ENCODE measurements around the gene FRMD4A. TPM values are rescaled to one million over a fixed set of nuclear protein-coding genes. Genes with fewer than 3 reads are reported as not detected.
A peak's percentile ranks its signal among the peaks of the same experiment; 100 is the strongest.

Gene FRMD4A
- total and polyA plus RNA-seq, 2 of the 4 experiments (the other 2 are of a cell fraction) = 30.3 to 68.8 TPM

- ChIA-PET CTCF (interaction anchor here (0.7 kb wide), 1 partner anchor 12 kb away, joined by 4 read pairs; no protein-coding TSS in a partner anchor), POLR2A (ENCODE audit: unreplicated experiment) (no interaction called here)
- Histone ChIP-seq H3K18ac (ENCODE audit: low read depth, low read length) (no peak overlapping the region), H3K79me1 (ENCODE audit: low read depth in 1 of 2, low read length in 2 of 2) (peaks cover 31 to 95% of the 10 kb centered on the region in 2 experiments), H4K8ac (ENCODE audit: low read depth in 2 of 2, low read length in 2 of 2) (no peak overlapping the region), H4K91ac (ENCODE audit: insufficient read depth, low read depth, low read length) (no peak overlapping the region), H3K14ac (replicated peaks; ENCODE audit: low read depth, low read length) (no peak overlapping the region; the same call in 1 of the 2 replicates), H3K27me3 (ENCODE audit: control insufficient read depth, insufficient read depth, low read length) (no peaks in the 10 kb centered on the region), H2BK120ac (ENCODE audit: low read depth, low read length) (no peak overlapping the region), H4K20me1 (ENCODE audit: insufficient read depth, low read length) (peaks cover 12% of the 10 kb centered on the region; the same call in 1 of the 2 replicates), H3K23ac (ENCODE audit: low read depth, low read length) (0 out of 2 replicates have a peak overlapping the region, but pooled peaks have one; percentile 13), H3K9me1 (ENCODE audit: insufficient read depth, low read length) (peaks cover 23% of the 10 kb centered on the region), H2AK9ac (replicated peaks; ENCODE audit: low read depth, low read length, poor library complexity) (no peak overlapping the region), H3K4me2 (ENCODE audit: low read depth, low read length) (no peak overlapping the region), H3K4me1 (ENCODE audit: control insufficient read depth, insufficient read depth, low read length) (peaks cover 21% of the 10 kb centered on the region), H3K9me3 (ENCODE audit: control insufficient read depth, insufficient read depth, low read length) (no peaks in the 10 kb centered on the region), H3K36me3 (ENCODE audit: control insufficient read depth, insufficient read depth, low read length) (peaks cover 29% of the 10 kb centered on the region), H2BK15ac (ENCODE audit: low read depth, low read length) (no peak overlapping the region), H2AFZ (replicated peaks; ENCODE audit: low read length, poor library complexity) (no peak overlapping the region), H2BK5ac (ENCODE audit: low read depth, low read length, poor library complexity, severe bottlenecking) (no peak overlapping the region), H4K5ac (ENCODE audit: low read depth, low read length) (no peak overlapping the region), H3K4ac (ENCODE audit: low read depth, low read length) (no peak overlapping the region), H3K4me3 (ENCODE audit: insufficient read depth, low read depth, low read length) (no peak overlapping the region), H3K9ac (ENCODE audit: low read depth, low read length) (no peak overlapping the region), H3K56ac (ENCODE audit: extremely low read depth, insufficient read depth, low read length) (no peak overlapping the region), H3K27ac (ENCODE audit: insufficient read depth, low read length) (no peak overlapping the region), H2BK20ac (ENCODE audit: low read depth, low read length) (no peak overlapping the region), H2AK5ac (ENCODE audit: low read depth, low read length) (peak overlapping the region; percentile 54; the same call in 1 of the 2 replicates)
- DNase-seq (no peak), ATAC-seq (ENCODE audit: low read depth) (no peak)
- no TSS peak for BruUV-seq (replicated peaks)
- in situ Hi-C loops (cut with MboI; ENCODE audit: low sequenced_read_pairs) (no loop called here), dilution Hi-C loops (cut with HindIII; ENCODE audit: low sequenced_read_pairs, unreplicated experiment) (no loop called here), intact Hi-C loops (cut with micrococcal nuclease) (no loop called here)
- TF ChIP-seq, protein P1, sequence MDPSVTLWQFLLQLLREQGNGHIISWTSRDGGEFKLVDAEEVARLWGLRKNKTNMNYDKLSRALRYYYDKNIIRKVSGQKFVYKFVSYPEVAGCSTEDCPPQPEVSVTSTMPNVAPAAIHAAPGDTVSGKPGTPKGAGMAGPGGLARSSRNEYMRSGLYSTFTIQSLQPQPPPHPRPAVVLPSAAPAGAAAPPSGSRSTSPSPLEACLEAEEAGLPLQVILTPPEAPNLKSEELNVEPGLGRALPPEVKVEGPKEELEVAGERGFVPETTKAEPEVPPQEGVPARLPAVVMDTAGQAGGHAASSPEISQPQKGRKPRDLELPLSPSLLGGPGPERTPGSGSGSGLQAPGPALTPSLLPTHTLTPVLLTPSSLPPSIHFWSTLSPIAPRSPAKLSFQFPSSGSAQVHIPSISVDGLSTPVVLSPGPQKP (IDR thresholded peaks at IDR 0.05; ENCODE audit: borderline replicate concordance, low read depth, low read length) = no peak
- no CpG with 5 or more reads among the region's 15 CpGs for WGBS, 2 experiments (ENCODE audit: extremely low coverage in 2 of 2, insufficient read length in 1 of 2)
Measured at GRCh38 chr10:13703101-13703818, 627.5 kb downstream of the FRMD4A start.

Data from IMR-90 (cell line).